Measurements from ENCODE around the gene UHMK1. TPM values are rescaled to one million over a fixed set of nuclear protein-coding genes. Genes with fewer than 3 reads are reported as not detected.
"Not testable (repeated sequence)": the region's sequence is repeated elsewhere in the genome, so short reads cannot be mapped to it uniquely, and the experiment has no call there.

The UHMK1 gene
- total and polyA plus RNA-seq, 7 donors = 11.4 to 34.6 (median 24.9) TPM

DNA sequence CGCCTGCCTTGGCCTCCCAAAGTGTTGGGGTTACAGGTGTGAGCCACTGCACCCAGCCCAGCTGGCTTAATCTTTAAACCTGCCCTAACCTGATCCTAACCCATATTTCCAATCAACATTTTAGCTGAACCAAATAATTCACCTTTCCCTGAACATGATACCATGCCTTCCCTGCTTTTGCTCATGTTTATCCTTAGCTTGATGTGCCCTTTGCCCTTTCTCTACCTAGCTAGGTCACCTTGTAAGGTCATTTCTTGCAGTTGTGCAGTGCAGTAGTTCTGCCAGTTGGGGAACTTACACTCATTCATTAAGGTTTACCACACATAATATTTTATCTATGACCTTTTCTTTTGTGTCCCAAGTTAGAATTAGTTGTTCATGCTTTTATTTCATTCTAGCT, 69.3 kb downstream of the UHMK1 start:
- H3K9me3 ChIP-seq = no peaks in the 10 kb centered on the region
- 94 to 96% methylated on average over 1 of the region's 1 CpG for WGBS, 2 donors
- H3K36me3 ChIP-seq = peaks cover 0 to 34% (median 6%) of the 10 kb centered on the region in 4 donors
- H3K4me1 ChIP-seq = peaks cover 0 to 33% (median 23%) of the 10 kb centered on the region in 4 donors
- no peak for DNase-seq
- TF ChIP-seq POLR2AphosphoS5 (IDR thresholded peaks at IDR 0.05) (no peak), CTCF (IDR thresholded peaks at IDR 0.05) (no peak), POLR2A (IDR thresholded peaks at IDR 0.05) (no peak), EP300 (IDR thresholded peaks at IDR 0.05) (no peak)
- H3K4me3 ChIP-seq = no peak overlapping the region
- H3K27me3 ChIP-seq = no peaks in the 10 kb centered on the region
- H3K27ac ChIP-seq = no peak overlapping the region
- intact Hi-C loops (cut with DNase I) = loop anchor here (10.0 kb wide), 2 partner anchors 72 to 118 kb away; partner anchors contain the start of gene UHMK1

- Histone ChIP-seq H3K4me3 (no peak overlapping the region), H3K9me3 (no peaks in the 10 kb centered on the region), H3K27me3 (no peaks in the 10 kb centered on the region), H3K27ac (no peak overlapping the region), H3K36me3 (peaks cover 0 to 34% (median 6%) of the 10 kb centered on the region in 4 donors), H3K4me1 (peaks cover 0 to 27% (median 15%) of the 10 kb centered on the region in 4 donors)
- no peak for TF ChIP-seq CTCF (IDR thresholded peaks at IDR 0.05)
- TF ChIP-seq POLR2A (IDR thresholded peaks at IDR 0.05) = no peak
- TF ChIP-seq POLR2AphosphoS5 (IDR thresholded peaks at IDR 0.05) = no peak
- intact Hi-C loops (cut with DNase I) = loop anchor here (10.0 kb wide), 2 partner anchors 74 to 116 kb away; partner anchors contain the start of gene UHMK1
- 9 to 32% methylated on average over 4 of the region's 4 CpGs for WGBS, 2 donors
- DNase-seq = no peak
These were observed 71.2 kb downstream of the UHMK1 start for GRCh38 chr1:162568802-162569201.

GRCh38 chr1:162570718-162571117, 73.1 kb downstream of the UHMK1 start:
- no peak overlapping the region for H3K27ac ChIP-seq
- peaks cover 0 to 34% (median 6%) of the 10 kb centered on the region in 4 donors for H3K36me3 ChIP-seq
- no peak for TF ChIP-seq CTCF (IDR thresholded peaks at IDR 0.05)
- TF ChIP-seq POLR2AphosphoS5 (IDR thresholded peaks at IDR 0.05) = no peak
- no peak for TF ChIP-seq POLR2A (IDR thresholded peaks at IDR 0.05)
- no peak for TF ChIP-seq EP300 (IDR thresholded peaks at IDR 0.05)
- H3K9me3 ChIP-seq = no peaks in the 10 kb centered on the region
- H3K4me1 ChIP-seq = peaks cover 0 to 27% (median 12%) of the 10 kb centered on the region in 4 donors
- H3K27me3 ChIP-seq = no peaks in the 10 kb centered on the region
- intact Hi-C loops (cut with DNase I) = no loop called here
- no peak for DNase-seq
- WGBS, 2 donors = 76 to 78% methylated on average over 1 of the region's 1 CpG
- no peak overlapping the region for H3K4me3 ChIP-seq

DNA sequence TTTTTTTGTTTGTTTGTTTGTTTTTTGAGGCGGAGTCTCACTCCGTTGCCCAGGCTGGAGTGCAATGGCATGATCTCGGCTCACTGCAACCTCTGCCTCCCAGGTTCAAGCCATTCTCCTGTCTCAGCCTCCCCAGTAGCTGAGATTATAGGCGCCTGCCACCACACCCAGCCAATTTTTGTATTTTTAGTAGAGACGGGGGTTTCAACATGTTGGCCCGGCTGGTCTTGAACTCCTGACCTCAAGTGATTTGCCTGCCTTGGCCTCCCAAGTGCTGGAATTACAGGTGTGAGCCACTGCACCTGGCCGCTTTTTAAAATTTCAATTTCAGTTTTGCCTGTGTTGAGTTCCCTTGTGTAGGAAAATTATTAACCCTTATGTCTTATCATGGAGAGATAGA, 73.5 kb downstream of the UHMK1 start:
- 51 to 83% methylated on average over 7 of the region's 7 CpGs for WGBS, 2 donors
- DNase-seq; H3K4me3 ChIP-seq; H3K9me3 ChIP-seq; H3K27ac ChIP-seq; H3K27me3 ChIP-seq; intact Hi-C loops (cut with DNase I): not testable (repeated sequence)
- peaks cover 0 to 30% (median 5%) of the 10 kb centered on the region in 4 donors for H3K36me3 ChIP-seq
- peaks cover 0 to 27% (median 12%) of the 10 kb centered on the region in 4 donors for H3K4me1 ChIP-seq

- no peak for DNase-seq
- H3K36me3 ChIP-seq = peaks cover 0 to 27% (median 3%) of the 10 kb centered on the region in 4 donors
- TF ChIP-seq EP300 (IDR thresholded peaks at IDR 0.05) (no peak), POLR2AphosphoS5 (IDR thresholded peaks at IDR 0.05) (no peak), CTCF (IDR thresholded peaks at IDR 0.05) (no peak), POLR2A (IDR thresholded peaks at IDR 0.05) (no peak)
- no peaks in the 10 kb centered on the region for H3K9me3 ChIP-seq
- H3K4me3 ChIP-seq = no peak overlapping the region
- intact Hi-C loops (cut with DNase I) = no loop called here
- no peaks in the 10 kb centered on the region for H3K27me3 ChIP-seq
- no peak overlapping the region for H3K27ac ChIP-seq
- 17 to 62% methylated on average over 1 of the region's 1 CpG for WGBS, 2 donors
- H3K4me1 ChIP-seq = peaks cover 0 to 27% (median 12%) of the 10 kb centered on the region in 4 donors
These were observed 74.1 kb downstream of the UHMK1 start for GRCh38 chr1:162571696-162572095.
